Esophagus (tissue), 2 donors: ENCODE data around the gene PDGFA. TPM values are rescaled to one million over a fixed set of nuclear protein-coding genes. Genes with fewer than 3 reads are reported as not detected.

Experiments used
- H3K27ac ChIP-seq, 2 donors: one replicate each; pipeline ENCODE4 v1.5.1; 2013; ENCODE audit warnings: low read depth in 2 of 2, mild to moderate bottlenecking in 2 of 2, inconsistent platforms in 1 of 2, low read length in 1 of 2, moderate library complexity in 1 of 2
- H3K27me3 ChIP-seq, 2 donors: one replicate each; pipeline ENCODE4 v1.6.1; 2013; ENCODE audit warnings: low read length in 2 of 2, control low read depth in 1 of 2, mild to moderate bottlenecking in 1 of 2; ENCODE audit not compliant: insufficient read depth in 2 of 2, control insufficient read depth in 1 of 2
- H3K36me3 ChIP-seq, 2 donors: one replicate each; pipeline ENCODE4 v1.6.1; 2013; ENCODE audit warnings: low read length in 1 of 2; ENCODE audit not compliant: control insufficient read depth in 2 of 2, insufficient read depth in 2 of 2
- H3K4me1 ChIP-seq, 2 donors: one replicate each; pipeline ENCODE4 v1.6.1; 2013; ENCODE audit warnings: low read length in 1 of 2; ENCODE audit not compliant: control insufficient read depth in 2 of 2, insufficient read depth in 2 of 2
- H3K4me3 ChIP-seq, 2 donors: one replicate each; pipeline ENCODE4 v1.5.1; 2013; ENCODE audit warnings: low read length in 2 of 2, mild to moderate bottlenecking in 2 of 2, low read depth in 1 of 2, moderate library complexity in 1 of 2
- H3K9me3 ChIP-seq, 2 donors: one replicate each; pipeline ENCODE4 v1.6.1; 2013; ENCODE audit warnings: mild to moderate bottlenecking in 2 of 2, low read depth in 1 of 2, low read length in 1 of 2, moderate library complexity in 1 of 2; ENCODE audit not compliant: control insufficient read depth in 2 of 2, insufficient read depth in 1 of 2
- WGBS, 2 donors: extraction: QIAGEN DNeasy Blood & Tissue Kit; methylation state at CpG; one replicate each; pipeline ENCODE4 v1.1.7; 2013; 5-methylcytosine and 5-hydroxymethylcytosine counted together
- polyA plus RNA-seq, 2 donors: library from polyadenylated mRNA; stranded (reverse); fragments of 200-250 nt; gene quantifications; one replicate each; pipeline ENCODE4 v1.2.3, GENCODE V29; 2013
- donor health status: healthy with polysubstance abuse.
- donor health status: Bipolar disorder and iron deficiency.

PDGFA gene
- polyA plus RNA-seq, 2 donors = 5.5 to 6.1 TPM

DNA sequence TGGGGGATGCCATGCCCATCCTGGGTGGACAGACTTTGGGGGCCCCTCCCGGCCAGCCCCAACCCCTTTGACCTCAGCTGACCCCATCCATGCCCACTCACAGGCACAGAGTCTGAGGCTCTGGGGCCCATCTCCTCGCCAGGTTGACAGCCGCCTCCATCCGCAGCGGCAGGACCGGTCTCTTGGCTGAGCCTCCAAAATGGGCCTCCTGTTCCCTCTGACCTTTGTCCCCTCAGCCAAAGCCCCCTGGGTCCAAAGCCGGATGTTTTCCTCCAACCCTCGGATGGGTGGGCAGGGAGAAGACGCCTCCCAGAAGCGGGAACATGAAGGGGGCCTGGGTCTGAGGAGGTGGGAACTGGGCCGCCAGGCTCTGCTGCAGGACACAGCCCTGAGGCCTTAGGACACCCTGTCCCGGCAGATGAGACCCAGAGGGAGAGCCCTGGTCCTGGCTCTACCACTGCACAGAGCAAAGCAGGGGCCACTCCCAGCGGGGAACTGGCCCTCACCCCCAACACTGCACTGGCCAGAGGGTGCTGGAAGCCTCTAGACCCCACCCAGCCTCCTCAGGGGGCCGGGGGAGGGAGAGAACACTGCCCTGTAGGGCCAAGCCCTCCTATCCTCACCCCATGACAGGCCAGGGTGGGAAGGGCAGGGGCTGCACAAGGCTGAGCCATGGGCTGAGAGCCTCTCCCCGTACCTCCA lies 12.6 kb downstream of the PDGFA start:
- Histone ChIP-seq H3K27ac (no peak overlapping the region), H3K27me3 (no peaks in the 10 kb centered on the region), H3K9me3 (no peaks in the 10 kb centered on the region), H3K4me1 (peaks cover 0 to 10% of the 10 kb centered on the region in 2 donors), H3K36me3 (peaks cover 0 to 16% of the 10 kb centered on the region in 2 donors), H3K4me3 (no peak overlapping the region)
- 81 to 87% methylated on average over 15 of the region's 15 CpGs for WGBS, 2 donors

- peaks cover 0 to 16% of the 10 kb centered on the region in 2 donors for H3K36me3 ChIP-seq
- no peak overlapping the region for H3K27ac ChIP-seq
- no peaks in the 10 kb centered on the region for H3K27me3 ChIP-seq
- H3K4me1 ChIP-seq = peaks cover 0 to 4% of the 10 kb centered on the region in 2 donors
- WGBS, 2 donors = 86 to 88% methylated on average over 11 of the region's 11 CpGs
- no peaks in the 10 kb centered on the region for H3K9me3 ChIP-seq
- no peak overlapping the region for H3K4me3 ChIP-seq
These were observed 13.2 kb downstream of the PDGFA start for GRCh38 chr7:506391-506831.

- Histone ChIP-seq H3K27me3 (no peaks in the 10 kb centered on the region), H3K27ac (no peak overlapping the region), H3K36me3 (peaks cover 0 to 19% of the 10 kb centered on the region in 2 donors), H3K4me1 (no peaks in the 10 kb centered on the region), H3K4me3 (no peak overlapping the region), H3K9me3 (no peaks in the 10 kb centered on the region)
- WGBS, 2 donors = 72 to 87% methylated on average over 16 of the region's 16 CpGs
These were observed 14.5 kb downstream of the PDGFA start for GRCh38 chr7:505171-505570.

DNA sequence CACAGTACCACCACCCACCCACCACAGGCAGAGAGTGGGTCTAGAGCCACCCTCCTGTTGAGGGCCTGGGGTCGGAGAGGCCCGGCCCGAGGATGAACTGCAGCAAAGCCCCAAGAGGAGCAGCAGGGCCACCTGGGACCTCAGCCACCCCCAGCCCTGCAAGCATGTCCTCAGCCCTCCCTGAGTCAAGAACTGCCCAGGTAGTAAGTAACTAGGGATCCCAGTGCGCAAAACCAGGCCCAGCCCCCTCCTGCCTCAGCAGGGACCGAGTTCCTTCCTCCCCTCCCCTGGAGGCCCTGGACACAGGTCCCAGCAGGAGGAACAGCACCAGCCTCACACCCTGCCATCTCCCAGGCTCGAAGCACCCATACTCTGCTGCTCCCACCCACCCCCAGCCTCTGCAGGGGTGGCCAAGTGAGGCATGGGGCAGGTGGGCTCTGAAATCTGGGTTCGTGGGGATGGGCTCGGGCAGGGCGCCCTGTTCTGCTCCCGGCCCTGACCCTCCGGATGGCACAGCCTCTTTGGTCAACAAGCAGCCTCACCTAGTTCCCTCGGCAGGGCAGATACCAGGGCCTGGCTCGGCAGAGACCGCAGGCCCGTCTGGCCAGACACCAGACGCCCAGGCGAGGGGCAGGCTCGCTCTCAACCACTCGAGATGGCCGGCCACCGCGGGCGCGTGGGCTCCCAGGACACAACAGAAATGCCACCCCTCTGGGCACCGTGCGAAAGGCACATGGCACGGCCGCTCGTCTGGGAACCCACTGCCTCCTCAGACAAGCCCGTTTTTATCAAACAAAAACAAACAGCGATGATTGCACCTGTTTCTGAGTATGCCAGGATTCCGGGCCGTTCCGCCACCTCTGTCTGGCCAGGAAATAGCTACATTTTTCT lies 15.2 kb downstream of the PDGFA start:
- Histone ChIP-seq H3K27me3 (no peaks in the 10 kb centered on the region), H3K27ac (peak overlapping the region in 1 of 2 donors; percentile 30), H3K36me3 (peaks cover 0 to 21% of the 10 kb centered on the region in 2 donors), H3K9me3 (no peaks in the 10 kb centered on the region), H3K4me3 (no peak overlapping the region), H3K4me1 (no peaks in the 10 kb centered on the region)
- 66 to 83% methylated on average over 33 to 34 of the region's 34 CpGs for WGBS, 2 donors

DNA sequence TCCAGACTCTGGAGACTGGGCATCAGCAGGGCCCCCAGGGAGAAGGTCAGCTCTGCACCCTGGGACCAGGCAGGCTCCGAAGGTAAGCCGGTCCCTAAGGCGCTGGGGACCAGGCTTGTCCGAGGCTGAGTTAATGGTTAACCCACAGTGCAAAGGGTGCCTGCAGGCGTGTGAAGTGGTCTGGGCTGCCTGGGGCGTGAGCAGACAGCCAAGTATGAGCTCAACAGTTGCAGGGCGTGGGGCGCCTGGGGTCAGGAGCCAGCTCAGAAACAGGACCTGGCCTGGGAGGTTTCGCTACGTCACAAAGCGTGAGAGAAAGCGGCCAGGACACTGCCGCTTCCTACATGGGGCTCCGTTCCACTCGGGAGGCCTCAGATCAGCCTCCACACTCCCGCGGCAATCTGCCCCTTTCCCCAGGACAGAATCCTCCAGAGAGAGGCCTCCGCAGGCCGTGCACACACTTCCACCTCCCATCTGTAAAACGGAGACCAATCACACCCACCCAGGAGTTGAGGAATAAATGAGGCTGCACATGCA lies 16.0 kb downstream of the PDGFA start:
- Histone ChIP-seq H3K27me3 (no peaks in the 10 kb centered on the region), H3K27ac (peak overlapping the region in 1 of 2 donors; percentile 30), H3K36me3 (peaks cover 0 to 24% of the 10 kb centered on the region in 2 donors), H3K4me3 (no peak overlapping the region), H3K9me3 (no peaks in the 10 kb centered on the region), H3K4me1 (no peaks in the 10 kb centered on the region)
- WGBS, 2 donors = 50 to 68% methylated on average over 20 of the region's 20 CpGs

DNA sequence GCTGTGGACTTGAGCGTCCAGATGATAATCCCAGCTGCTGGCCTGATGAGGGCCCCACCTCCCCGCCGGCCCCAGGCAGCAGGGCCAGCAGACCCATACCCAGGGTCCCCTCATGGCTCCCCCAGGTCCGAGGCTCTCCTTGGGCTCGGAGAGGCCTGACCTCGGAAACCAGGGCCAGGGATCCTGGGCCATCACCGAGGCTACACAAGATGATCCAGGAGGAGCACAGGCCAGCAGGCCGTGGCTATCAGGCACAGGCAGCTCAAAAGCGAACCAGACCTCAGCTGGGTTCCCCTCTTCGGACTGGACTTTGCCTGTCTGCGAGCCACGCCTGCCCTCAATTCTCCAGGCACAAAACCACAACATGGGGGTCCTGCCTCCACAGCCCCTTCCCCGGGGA lies 17.4 kb downstream of the PDGFA start:
- Histone ChIP-seq H3K27me3 (no peaks in the 10 kb centered on the region), H3K36me3 (peaks cover 0 to 24% of the 10 kb centered on the region in 2 donors), H3K9me3 (no peaks in the 10 kb centered on the region), H3K4me1 (no peaks in the 10 kb centered on the region), H3K27ac (no peak overlapping the region), H3K4me3 (no peak overlapping the region)
- WGBS, 2 donors = 81 to 85% methylated on average over 13 of the region's 13 CpGs

GRCh38 chr7:501526-501925 lies 18.1 kb downstream of the PDGFA start:
- H3K27me3 ChIP-seq = no peaks in the 10 kb centered on the region
- H3K36me3 ChIP-seq = peaks cover 0 to 23% of the 10 kb centered on the region in 2 donors
- H3K4me3 ChIP-seq = no peak overlapping the region
- WGBS, 2 donors = 86 to 91% methylated on average over 7 of the region's 7 CpGs
- H3K27ac ChIP-seq = no peak overlapping the region
- peaks cover 0 to 3% of the 10 kb centered on the region in 2 donors for H3K4me1 ChIP-seq
- H3K9me3 ChIP-seq = no peaks in the 10 kb centered on the region

DNA sequence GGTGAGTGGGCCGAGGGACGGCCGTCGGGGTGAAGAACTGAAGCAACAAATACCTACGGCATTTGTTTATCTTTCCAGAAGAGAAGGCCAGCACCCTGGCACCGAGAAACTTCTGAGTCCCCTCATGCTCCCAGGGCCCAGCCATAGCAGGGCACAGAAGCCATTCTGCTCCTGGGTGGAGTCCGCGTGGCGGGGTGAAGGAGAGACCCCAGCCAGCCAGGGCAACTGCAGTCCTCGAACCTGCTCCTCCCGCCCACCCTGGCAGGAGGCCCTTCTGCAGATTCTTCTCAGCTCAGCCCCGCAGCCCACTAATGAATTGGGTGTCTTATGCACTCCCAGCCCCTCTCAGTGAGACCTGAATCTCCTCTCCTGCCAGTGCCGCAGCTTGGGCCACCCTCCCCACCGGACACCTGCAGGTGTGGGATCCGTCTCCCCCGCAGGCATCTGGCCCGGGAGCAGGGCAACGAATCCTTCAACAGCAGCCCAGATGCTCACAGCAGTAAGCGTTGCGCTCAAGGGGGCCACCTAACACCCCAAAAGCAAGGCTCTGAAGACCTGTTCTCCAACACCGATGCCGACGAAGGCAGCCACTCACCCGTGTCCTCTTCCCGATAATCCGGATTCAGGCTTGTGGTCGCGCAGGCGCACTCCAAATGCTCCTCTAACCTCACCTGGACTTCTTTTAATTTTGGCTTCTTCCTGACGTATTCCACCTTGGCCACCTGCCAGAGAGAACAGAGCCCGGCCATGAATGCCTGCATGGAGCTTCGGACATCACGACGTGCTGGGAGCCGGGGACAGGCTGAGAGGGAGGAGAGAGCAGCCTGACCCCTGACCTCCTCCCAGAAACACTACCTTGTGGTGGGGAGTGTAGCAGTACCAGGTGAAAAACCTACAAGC lies 18.9 kb downstream of the PDGFA start:
- H3K4me1 ChIP-seq = peaks cover 0 to 5% of the 10 kb centered on the region in 2 donors
- no peaks in the 10 kb centered on the region for H3K9me3 ChIP-seq
- H3K27me3 ChIP-seq = no peaks in the 10 kb centered on the region
- no peak overlapping the region for H3K4me3 ChIP-seq
- no peak overlapping the region for H3K27ac ChIP-seq
- peaks cover 0 to 20% of the 10 kb centered on the region in 2 donors for H3K36me3 ChIP-seq
- WGBS, 2 donors = 89 to 91% methylated on average over 35 of the region's 35 CpGs
